Caco-2 (cell line): Measurements from ENCODE around the gene SYCP2. TPM values are rescaled to one million over a fixed set of nuclear protein-coding genes. Genes with fewer than 3 reads are reported as not detected.
A peak's percentile ranks its signal among the peaks of the same experiment; 100 is the strongest.

Experiments used
- BruUV-seq: library from RNA; stranded (reverse); fragments of 400-500 nt; replicated peaks from 2 replicates; lab custom pipeline; 2021; lab: Mats Ljungman, UMichigan
- CTCF ChIA-PET: fragments of 300-600 bp; sonication (Branson Sonifier 250); formaldehyde crosslinking; loops from one replicate; lab custom pipeline; 2022; ENCODE audit warnings: antibody characterized with exemption; lab: Charles Lee
- POLR2A ChIA-PET: fragments of 300-600 bp; sonication (Branson Sonifier 250); formaldehyde crosslinking; loops from one replicate; lab custom pipeline; 2022; ENCODE audit warnings: antibody characterized with exemption; lab: Charles Lee
- DNase-seq, 2 experiments: peaks; one replicate each; pipeline versions ENCODE4 v3.0.0 to v3.0.0-alpha.2; 2020 to 2022
- H3K27me3 ChIP-seq: replicated peaks from 2 replicates; pipeline ENCODE4 v1.6.0; 2011; ENCODE audit warnings: low read length; ENCODE audit not compliant: control insufficient read depth, insufficient read depth
- H3K36me3 ChIP-seq: 2 replicates; pipeline ENCODE4 v1.5.1; 2011; ENCODE audit warnings: low read length; ENCODE audit not compliant: control insufficient read depth, insufficient read depth
- H3K4me1 ChIP-seq: fragments of 250-450 bp; sonication (Bioruptor Pico); 2 replicates; pipeline ENCODE4 v1.5.1; 2020; ENCODE audit warnings: mild to moderate bottlenecking
- H3K4me3 ChIP-seq: 2 replicates; pipeline ENCODE4 v1.5.1; 2011; ENCODE audit warnings: low read depth, mild to moderate bottlenecking, control low read depth, low read length
- H3K9me3 ChIP-seq: fragments of 250-450 bp; sonication (Bioruptor Pico); 2 replicates; pipeline ENCODE4 v1.5.1; 2020; ENCODE audit warnings: mild to moderate bottlenecking, moderate library complexity
- H3K27ac Mint-ChIP-seq: one replicate; pipeline ENCODE4 v1.8.0; 2022; ENCODE audit warnings: mixed read lengths; ENCODE audit not compliant: unreplicated experiment
- H3K27me3 Mint-ChIP-seq: one replicate; pipeline ENCODE4 v1.8.0; 2022; ENCODE audit warnings: mixed read lengths; ENCODE audit not compliant: insufficient read depth, unreplicated experiment
- H3K36me3 Mint-ChIP-seq: one replicate; pipeline ENCODE4 v1.8.0; 2022; ENCODE audit warnings: mild to moderate bottlenecking, mixed read lengths; ENCODE audit not compliant: insufficient read depth, unreplicated experiment
- H3K4me1 Mint-ChIP-seq: one replicate; pipeline ENCODE4 v1.8.0; 2022; ENCODE audit warnings: low read depth, mixed read lengths; ENCODE audit not compliant: unreplicated experiment
- H3K4me3 Mint-ChIP-seq: one replicate; pipeline ENCODE4 v1.8.0; 2022; ENCODE audit warnings: mild to moderate bottlenecking, moderate library complexity, mixed read lengths; ENCODE audit not compliant: unreplicated experiment
- H3K9me3 Mint-ChIP-seq: one replicate; pipeline ENCODE4 v1.8.0; 2022; ENCODE audit warnings: mixed read lengths; ENCODE audit not compliant: unreplicated experiment
- CTCF ChIP-seq, 2 experiments: fragments of 200-600 bp in 1 of 2; IDR thresholded peaks; 1 replicate in 1 of 2; 2 replicates in 1 of 2; pipeline versions ENCODE4 v1.5.1 to v1.8.0; 2011 to 2022; ENCODE audit warnings: antibody characterized with exemption in 1 of 2, control low read depth in 1 of 2, inconsistent platforms in 1 of 2, low read depth in 1 of 2, low read length in 1 of 2, mild to moderate bottlenecking in 1 of 2, moderate library complexity in 1 of 2; ENCODE audit not compliant: insufficient read depth in 1 of 2, severe bottlenecking in 1 of 2, unreplicated experiment in 1 of 2
- intact Hi-C: fragments of 100-400 bp; cut with micrococcal nuclease; formaldehyde crosslinking; loops from one replicate; pipeline ENCODE4 v1.10.0; 2022; ENCODE audit not compliant: unreplicated experiment
- total RNA-seq: library from RNA; stranded (reverse); gene quantifications from 2 replicates; pipeline ENCODE4 v1.2.3, GENCODE V29; 2022

SYCP2 gene
- total RNA-seq, 1 experiment from 2014 or later, result 68.7 TPM

GRCh38 chr20:59976156-59976782 is 42.8 kb upstream of the SYCP2 start:
- Mint-ChIP-seq H3K36me3 (no peaks in the 10 kb centered on the region), H3K4me3 (no peak overlapping the region), H3K9me3 (no peaks in the 10 kb centered on the region), H3K4me1 (no peaks in the 10 kb centered on the region), H3K27ac (no peak overlapping the region), H3K27me3 (no peaks in the 10 kb centered on the region)
- CTCF ChIA-PET, result no interaction called here
- Histone ChIP-seq H3K4me1 (peaks cover 6% of the 10 kb centered on the region), H3K36me3 (no peaks in the 10 kb centered on the region), H3K9me3 (no peaks in the 10 kb centered on the region), H3K4me3 (no peak overlapping the region), H3K27me3 (no peaks in the 10 kb centered on the region)
- intact Hi-C loops, result no loop called here
- no peak for DNase-seq
- TF ChIP-seq CTCF (IDR thresholded peaks at IDR 0.05; ENCODE audit: insufficient read depth in 1 of 2, low read depth in 1 of 2, low read length in 1 of 2, severe bottlenecking in 1 of 2, unreplicated experiment in 1 of 2), result no peak
- no TSS peak for BruUV-seq
- POLR2A ChIA-PET, result no interaction called here

GRCh38 chr20:59972037-59972801 is 38.8 kb upstream of the SYCP2 start:
- Histone ChIP-seq H3K36me3 (no peaks in the 10 kb centered on the region), H3K27me3 (no peaks in the 10 kb centered on the region), H3K9me3 (no peaks in the 10 kb centered on the region), H3K4me1 (peaks cover 6% of the 10 kb centered on the region), H3K4me3 (no peak overlapping the region)
- Mint-ChIP-seq H3K9me3 (no peaks in the 10 kb centered on the region), H3K36me3 (no peaks in the 10 kb centered on the region), H3K4me3 (no peak overlapping the region), H3K27ac (no peak overlapping the region), H3K4me1 (no peaks in the 10 kb centered on the region), H3K27me3 (peaks cover 3% of the 10 kb centered on the region)
- POLR2A ChIA-PET, result no interaction called here
- CTCF ChIA-PET, result interaction anchor here (1.0 to 1.5 kb wide), 3 partner anchors 15 to 78 kb away, joined by 3 to 6 read pairs (median 3); no protein-coding TSS in a partner anchor
- peak in 1 of 2 experiments; percentile 35 for DNase-seq
- intact Hi-C loops, result no loop called here
- BruUV-seq, result no TSS peak
- TF ChIP-seq CTCF (IDR thresholded peaks at IDR 0.05; ENCODE audit: insufficient read depth in 1 of 2, low read depth in 1 of 2, low read length in 1 of 2, severe bottlenecking in 1 of 2, unreplicated experiment in 1 of 2), result no peak

- no peak for DNase-seq
- no peaks in the 10 kb centered on the region for H3K36me3 ChIP-seq
- Mint-ChIP-seq H3K9me3 (no peaks in the 10 kb centered on the region), H3K27ac (no peak overlapping the region), H3K4me3 (no peak overlapping the region), H3K36me3 (no peaks in the 10 kb centered on the region), H3K4me1 (no peaks in the 10 kb centered on the region), H3K27me3 (peaks cover 3% of the 10 kb centered on the region)
- intact Hi-C loops, result no loop called here
- TF ChIP-seq CTCF (IDR thresholded peaks at IDR 0.05; ENCODE audit: insufficient read depth in 1 of 2, low read depth in 1 of 2, low read length in 1 of 2, severe bottlenecking in 1 of 2, unreplicated experiment in 1 of 2), result no peak
- no peak overlapping the region for H3K4me3 ChIP-seq
- ChIA-PET CTCF (interaction anchor here (1.2 to 1.5 kb wide), 2 partner anchors 14 to 79 kb away, joined by 3 to 6 read pairs; no protein-coding TSS in a partner anchor), POLR2A (no interaction called here)
- no peaks in the 10 kb centered on the region for H3K9me3 ChIP-seq
- H3K4me1 ChIP-seq, result peaks cover 6% of the 10 kb centered on the region
- BruUV-seq, result no TSS peak
- no peaks in the 10 kb centered on the region for H3K27me3 ChIP-seq
These were observed 38.0 kb upstream of the SYCP2 start for GRCh38 chr20:59971428-59971827.
